ENCODE data around the gene C15orf61.

GRCh38 chr15:67508407-67508806 is 12.5 kb upstream of the C15orf61 start:
- TF ChIP-seq CTCF (conservative IDR thresholded peaks at IDR 0.05; ENCODE audit: low read depth, low read length) (no peak), EZH2 (IDR thresholded peaks at IDR 0.05; ENCODE audit: low read length, unreplicated experiment) (no peak)
